WTC11 (cell line): ENCODE measurements around the gene ZNF814.
"Not testable (repeated sequence)": the region's sequence is repeated elsewhere in the genome, so short reads cannot be mapped to it uniquely, and the experiment has no call there.

Source experiments
- ATF6 ChIP-seq: sonication (generic); formaldehyde crosslinking; IDR thresholded peaks from 2 replicates; pipeline ENCODE4 v1.8.1; 2023; ENCODE audit warnings: mild to moderate bottlenecking, missing genetic modification reagents
- CBFB ChIP-seq: sonication (generic); formaldehyde crosslinking; IDR thresholded peaks from 2 replicates; pipeline ENCODE4 v1.8.1; 2022; ENCODE audit warnings: mild to moderate bottlenecking, low read depth, missing genetic modification reagents
- CTCF ChIP-seq: fragments of 200-600 bp; IDR thresholded peaks from 2 replicates; pipeline ENCODE4 v1.8.0; 2022; ENCODE audit warnings: antibody characterized with exemption
- ETV6 ChIP-seq: sonication (generic); formaldehyde crosslinking; IDR thresholded peaks from 2 replicates; pipeline ENCODE4 v1.8.1; 2022; ENCODE audit warnings: mild to moderate bottlenecking, missing genetic modification reagents
- MAX ChIP-seq: sonication (generic); formaldehyde crosslinking; IDR thresholded peaks from 2 replicates; pipeline ENCODE4 v1.8.0; 2022; ENCODE audit warnings: mild to moderate bottlenecking, missing genetic modification reagents
- NFE2L1 ChIP-seq: sonication (generic); formaldehyde crosslinking; IDR thresholded peaks from 2 replicates; pipeline ENCODE4 v1.8.1; 2023; ENCODE audit warnings: missing genetic modification reagents
- NFYB ChIP-seq: sonication (generic); formaldehyde crosslinking; conservative IDR thresholded peaks from 2 replicates; pipeline ENCODE4 v1.8.0; 2022; ENCODE audit warnings: low read depth, missing genetic modification reagents
- NR3C1 ChIP-seq: sonication (generic); formaldehyde crosslinking; conservative IDR thresholded peaks from 2 replicates; pipeline ENCODE4 v1.8.1; 2023; ENCODE audit warnings: low read depth, mild to moderate bottlenecking, missing genetic modification reagents
- SP1 ChIP-seq: sonication (generic); formaldehyde crosslinking; conservative IDR thresholded peaks from 2 replicates; pipeline ENCODE4 v1.8.1; 2022; ENCODE audit warnings: missing genetic modification reagents
- STAT6 ChIP-seq: sonication (generic); formaldehyde crosslinking; conservative IDR thresholded peaks from 2 replicates; pipeline ENCODE4 v1.8.1; 2023; ENCODE audit warnings: mild to moderate bottlenecking, low read depth, missing genetic modification reagents, moderate library complexity
- ZBTB21 ChIP-seq: sonication (generic); formaldehyde crosslinking; IDR thresholded peaks from 2 replicates; pipeline ENCODE4 v1.8.1; 2023; ENCODE audit warnings: mild to moderate bottlenecking, missing genetic modification reagents, borderline replicate concordance
- ZNF232 ChIP-seq: sonication (generic); formaldehyde crosslinking; IDR thresholded peaks from 2 replicates; pipeline ENCODE4 v1.8.0; 2022; ENCODE audit warnings: mild to moderate bottlenecking, missing genetic modification reagents
- ZNF263 ChIP-seq: sonication (generic); formaldehyde crosslinking; IDR thresholded peaks from 2 replicates; pipeline ENCODE4 v1.8.1; 2022; ENCODE audit warnings: low read depth, mild to moderate bottlenecking, moderate library complexity, missing genetic modification reagents
- ZNF281 ChIP-seq: sonication (generic); formaldehyde crosslinking; IDR thresholded peaks from 2 replicates; pipeline ENCODE4 v1.8.0; 2023; ENCODE audit warnings: mild to moderate bottlenecking, missing genetic modification reagents

- not testable (repeated sequence) for TF ChIP-seq NR3C1; ETV6 (CRISPR knock-in tag); CTCF; CBFB (CRISPR knock-in tag); ZNF263; NFYB (CRISPR knock-in tag); ZBTB21 (CRISPR knock-in tag); ZNF281 (CRISPR knock-in tag); ATF6; NFE2L1 (CRISPR knock-in tag); STAT6 (CRISPR knock-in tag); MAX (CRISPR knock-in tag); ZNF232; SP1
Measured at GRCh38 chr19:57854117-57854516, 34.7 kb downstream of the ZNF814 start.
